Measurements from ENCODE around the gene CCDC192.

GRCh38 chr5:127830829-127831598, 127.8 kb downstream of the CCDC192 start:
- no peak for TF ChIP-seq EZH2phosphoT487 (conservative IDR thresholded peaks at IDR 0.05; ENCODE audit: low read length)
- TF ChIP-seq, protein P1, sequence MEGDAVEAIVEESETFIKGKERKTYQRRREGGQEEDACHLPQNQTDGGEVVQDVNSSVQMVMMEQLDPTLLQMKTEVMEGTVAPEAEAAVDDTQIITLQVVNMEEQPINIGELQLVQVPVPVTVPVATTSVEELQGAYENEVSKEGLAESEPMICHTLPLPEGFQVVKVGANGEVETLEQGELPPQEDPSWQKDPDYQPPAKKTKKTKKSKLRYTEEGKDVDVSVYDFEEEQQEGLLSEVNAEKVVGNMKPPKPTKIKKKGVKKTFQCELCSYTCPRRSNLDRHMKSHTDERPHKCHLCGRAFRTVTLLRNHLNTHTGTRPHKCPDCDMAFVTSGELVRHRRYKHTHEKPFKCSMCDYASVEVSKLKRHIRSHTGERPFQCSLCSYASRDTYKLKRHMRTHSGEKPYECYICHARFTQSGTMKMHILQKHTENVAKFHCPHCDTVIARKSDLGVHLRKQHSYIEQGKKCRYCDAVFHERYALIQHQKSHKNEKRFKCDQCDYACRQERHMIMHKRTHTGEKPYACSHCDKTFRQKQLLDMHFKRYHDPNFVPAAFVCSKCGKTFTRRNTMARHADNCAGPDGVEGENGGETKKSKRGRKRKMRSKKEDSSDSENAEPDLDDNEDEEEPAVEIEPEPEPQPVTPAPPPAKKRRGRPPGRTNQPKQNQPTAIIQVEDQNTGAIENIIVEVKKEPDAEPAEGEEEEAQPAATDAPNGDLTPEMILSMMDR (IDR thresholded peaks at IDR 0.05; ENCODE audit: insufficient read depth, low read length, poor library complexity, severe bottlenecking): no peak

All from SU-DHL-6 (cell line).